ENCODE results near the gene ZNF425.
"Not testable (repeated sequence)": the region's sequence is repeated elsewhere in the genome, so short reads cannot be mapped to it uniquely, and the experiment has no call there.

ZNF425 gene

DNA sequence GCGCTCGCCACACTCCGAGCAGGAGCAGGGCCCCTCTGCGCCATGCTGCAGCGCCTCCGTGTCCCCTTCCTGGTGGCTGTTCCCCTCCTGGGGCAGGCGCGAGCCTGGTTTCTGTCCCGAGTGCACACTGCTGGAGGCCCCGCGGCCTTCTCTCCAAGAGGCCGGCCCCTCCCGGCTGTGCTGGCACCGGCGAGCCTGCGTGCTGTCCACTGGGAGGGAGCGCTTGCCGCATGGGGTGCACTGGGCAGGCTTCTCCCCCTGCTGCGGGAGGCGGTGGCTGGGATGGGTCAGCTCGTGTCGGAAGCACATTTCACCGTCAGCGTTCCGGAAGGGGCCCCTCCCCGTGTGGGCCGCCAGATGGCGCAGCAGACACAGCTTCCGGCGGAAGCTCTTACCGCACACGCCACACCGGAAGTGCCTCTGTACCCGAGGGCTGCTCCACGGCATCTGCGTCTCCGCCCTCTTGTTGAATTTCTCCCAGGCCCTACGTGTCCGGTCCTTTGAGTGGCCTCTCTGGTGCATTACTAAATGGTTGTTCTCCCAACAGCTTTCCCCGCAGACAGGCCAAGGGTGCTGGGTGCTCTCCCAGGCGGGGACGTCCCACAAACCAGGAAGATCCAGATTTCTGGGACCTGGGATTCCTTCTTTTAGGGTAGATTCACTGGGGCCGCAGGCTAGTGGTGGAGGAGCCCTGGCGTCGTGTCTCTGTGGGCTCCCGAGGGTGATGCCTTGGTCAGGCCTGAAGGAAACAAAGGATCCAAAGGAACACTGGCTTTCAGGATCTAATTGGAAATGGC is 54.3 kb downstream of the ZNF425 start:
- peak; percentile 69 for DNase-seq

DNA sequence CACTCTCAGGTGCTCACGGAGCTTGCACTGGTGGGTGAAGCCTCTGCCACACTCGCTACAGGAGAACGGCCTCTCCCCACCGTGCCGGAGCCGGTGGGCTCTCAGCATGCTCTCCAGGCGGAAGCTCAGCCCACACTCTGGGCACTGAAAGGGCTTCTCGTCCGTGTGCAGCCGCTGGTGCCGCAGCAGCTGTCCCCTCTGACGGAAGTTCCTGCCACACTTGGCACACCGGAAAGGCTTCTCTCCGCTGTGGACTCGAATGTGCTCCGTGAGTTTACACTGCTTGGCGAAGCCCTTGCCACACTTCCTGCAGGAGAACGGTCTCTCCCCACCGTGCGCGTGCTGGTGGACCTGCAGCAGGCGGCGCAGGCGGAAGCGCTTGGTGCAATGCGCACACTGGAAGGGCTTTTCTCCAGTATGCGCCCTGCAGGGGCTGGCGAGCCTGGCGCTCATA is 54.9 kb downstream of the ZNF425 start:
- DNase-seq: no peak

DNA sequence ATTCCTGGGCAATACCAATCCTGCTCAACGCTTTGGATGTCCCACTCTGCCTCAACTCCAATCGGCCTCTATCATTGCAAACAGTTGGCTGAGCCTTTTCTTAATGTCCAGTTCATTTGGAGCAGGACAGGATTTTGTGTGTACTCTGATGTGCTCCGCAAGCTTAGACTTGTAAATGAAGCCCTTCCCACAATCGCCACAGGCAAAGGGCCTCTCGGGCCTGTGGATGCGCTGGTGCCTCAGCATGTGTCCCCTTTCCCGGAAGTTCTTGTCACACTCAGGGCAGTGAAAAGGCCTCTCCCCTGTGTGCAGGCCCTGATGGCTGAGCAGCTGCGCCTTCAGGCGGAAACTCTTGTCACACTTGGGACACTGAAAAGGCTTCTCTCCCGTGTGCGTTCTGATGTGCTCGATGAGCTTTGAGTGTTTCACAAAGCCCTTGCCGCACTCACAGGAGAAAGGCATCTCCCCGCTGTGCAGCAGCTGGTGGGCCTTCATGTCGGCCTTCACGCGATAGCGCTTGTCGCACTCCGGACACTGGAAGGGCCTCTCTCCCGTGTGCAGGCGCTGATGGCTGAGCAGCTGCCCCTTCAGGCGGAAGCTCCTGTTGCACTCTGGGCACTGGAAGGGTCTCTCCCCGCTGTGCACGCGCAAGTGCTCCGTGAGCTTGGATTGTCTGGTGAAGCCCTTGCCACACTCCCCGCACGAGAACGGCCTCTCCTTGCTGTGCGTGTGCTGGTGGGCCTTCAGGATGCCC is 55.6 kb downstream of the ZNF425 start:
- DNase-seq: no peak

DNA sequence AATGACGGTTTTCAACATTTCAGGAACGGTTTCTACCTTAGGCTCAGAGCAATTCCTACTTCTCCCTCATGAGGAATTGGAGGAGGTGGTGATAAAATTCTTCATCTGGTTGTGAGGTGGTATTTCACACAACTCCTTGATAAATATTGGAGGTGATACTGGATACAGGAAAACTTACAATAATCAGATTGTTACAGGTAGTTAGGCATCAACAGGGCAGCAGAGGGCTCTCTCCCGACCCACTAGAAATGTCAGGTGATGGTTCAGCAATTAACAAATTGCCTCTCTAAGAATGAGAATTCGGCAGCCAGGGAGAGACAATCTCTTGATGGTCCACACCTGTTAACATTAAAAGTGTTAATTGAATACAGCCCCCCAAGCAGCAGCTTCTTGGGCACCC is 58.3 kb downstream of the ZNF425 start:
- peak; percentile 14 for DNase-seq

DNA sequence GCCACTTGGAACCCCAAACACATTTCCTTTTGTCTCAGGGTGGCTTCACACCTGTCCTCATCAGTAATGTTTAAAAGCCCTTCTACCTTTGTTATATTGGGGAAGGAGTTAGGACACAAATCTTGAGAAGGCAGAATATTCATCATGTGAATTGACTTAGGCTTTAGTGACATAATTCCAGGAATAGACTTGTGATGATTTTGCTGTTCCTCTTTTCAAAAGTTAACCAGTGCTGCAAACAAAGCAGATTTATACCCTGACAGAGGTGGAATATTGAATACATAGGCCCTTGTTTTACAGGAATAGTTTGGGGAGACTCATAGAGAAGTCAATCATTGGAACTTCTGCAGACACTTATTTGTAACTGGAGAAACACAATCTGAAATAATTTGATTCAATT is 62.6 kb downstream of the ZNF425 start:
- no peak for DNase-seq

DNA sequence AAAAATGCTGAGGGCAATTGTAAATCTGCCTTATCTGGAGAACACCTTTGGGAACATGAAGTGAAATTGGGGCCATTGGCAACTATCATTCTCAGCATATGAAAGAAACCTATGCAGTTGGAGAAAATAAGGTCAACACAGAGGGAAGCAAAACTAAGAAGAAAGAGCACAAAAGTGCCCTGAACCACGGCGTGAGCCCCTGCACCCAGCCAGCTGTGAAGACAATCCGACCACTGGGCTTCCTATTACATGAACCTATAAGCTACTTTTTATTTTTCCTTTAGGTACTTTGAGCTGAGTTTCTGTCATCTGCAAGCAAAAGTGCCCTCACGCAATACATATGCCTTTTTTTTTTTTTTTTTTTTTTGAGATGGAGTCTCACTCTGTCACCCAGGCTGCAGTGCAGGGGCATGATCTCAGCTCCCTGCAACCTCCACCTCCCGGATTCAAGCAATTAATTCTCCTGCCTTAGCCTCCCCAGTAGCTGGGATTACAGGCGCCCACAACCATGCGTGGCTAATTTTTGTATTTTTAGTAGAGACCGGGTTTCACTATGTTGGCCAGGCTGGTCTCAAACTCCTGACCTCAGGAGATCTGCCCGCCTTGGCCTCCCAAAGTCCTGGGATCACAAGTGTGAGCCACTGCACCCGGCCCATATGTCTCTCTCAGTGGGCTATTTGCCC is 63.8 kb downstream of the ZNF425 start:
- not testable (repeated sequence) for DNase-seq

DNA sequence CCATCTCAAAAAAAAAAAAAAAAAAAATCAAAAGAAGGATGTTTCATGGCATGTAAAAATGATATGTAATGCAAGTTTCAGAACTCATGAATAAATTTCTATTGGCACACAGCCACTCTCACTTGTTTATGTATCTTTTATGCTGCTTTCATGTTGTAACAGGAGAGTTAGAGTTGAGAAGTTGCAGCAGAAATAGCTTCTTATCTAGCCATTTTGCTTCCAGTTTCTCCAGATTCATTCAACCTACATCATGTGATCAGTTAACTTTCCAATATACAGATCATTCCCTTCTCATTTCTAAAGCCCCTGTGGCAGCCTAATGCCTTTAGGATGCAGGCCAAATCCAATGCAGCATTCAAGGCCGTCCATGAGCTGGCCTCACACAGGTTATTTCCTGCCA is 66.0 kb downstream of the ZNF425 start:
- DNase-seq: no peak

DNA sequence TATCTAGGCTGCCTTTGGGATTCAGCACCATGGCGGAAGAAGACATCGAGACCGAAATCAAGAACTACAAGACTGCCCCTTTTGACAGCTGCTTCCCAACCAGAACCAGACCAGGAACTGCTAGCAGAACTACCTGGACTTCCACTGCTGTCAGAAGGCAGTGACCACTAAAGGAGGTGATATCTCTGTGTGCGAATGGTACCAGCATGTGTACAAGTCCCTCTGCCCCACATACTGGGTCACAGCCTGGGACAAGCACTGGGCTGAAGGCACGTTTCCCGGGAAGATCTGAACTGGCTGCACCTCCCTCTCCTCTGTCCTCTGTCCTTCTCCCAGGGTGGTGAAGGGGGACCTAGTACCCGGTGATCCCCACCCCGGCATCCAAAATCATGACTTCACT is 72.2 kb downstream of the ZNF425 start:
- DNase-seq: no peak

DNA sequence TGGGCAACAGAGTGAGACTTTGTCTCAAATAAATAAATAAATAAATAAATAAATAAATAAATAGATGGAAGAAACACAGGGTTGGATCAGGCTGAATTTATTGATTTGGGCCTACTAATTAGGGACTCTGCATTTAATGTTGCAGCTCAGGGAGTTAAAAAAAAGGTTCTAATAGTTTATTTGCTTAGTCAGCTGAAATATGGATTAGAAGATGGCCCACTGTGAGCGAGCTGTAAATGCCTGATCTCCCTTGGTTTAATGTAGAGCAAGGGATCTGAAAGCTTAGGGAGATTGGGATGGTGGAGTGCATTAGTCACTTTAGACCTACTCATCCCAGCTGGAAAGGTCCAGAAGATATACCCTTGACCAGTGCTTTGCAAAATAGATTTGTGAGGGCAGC is 72.7 kb downstream of the ZNF425 start:
- no peak for DNase-seq
